GM21515 (cell line): Measurements from ENCODE around the gene LRRC14B.
"Not testable (repeated sequence)": the region's sequence is repeated elsewhere in the genome, so short reads cannot be mapped to it uniquely, and the experiment has no call there.

Experiments used
- ATAC-seq: cut with Tn5 transposase; IDR thresholded peaks from one replicate; pipeline ENCODE4 v1.9.1; 2021; ENCODE audit not compliant: unreplicated experiment

LRRC14B gene

DNA sequence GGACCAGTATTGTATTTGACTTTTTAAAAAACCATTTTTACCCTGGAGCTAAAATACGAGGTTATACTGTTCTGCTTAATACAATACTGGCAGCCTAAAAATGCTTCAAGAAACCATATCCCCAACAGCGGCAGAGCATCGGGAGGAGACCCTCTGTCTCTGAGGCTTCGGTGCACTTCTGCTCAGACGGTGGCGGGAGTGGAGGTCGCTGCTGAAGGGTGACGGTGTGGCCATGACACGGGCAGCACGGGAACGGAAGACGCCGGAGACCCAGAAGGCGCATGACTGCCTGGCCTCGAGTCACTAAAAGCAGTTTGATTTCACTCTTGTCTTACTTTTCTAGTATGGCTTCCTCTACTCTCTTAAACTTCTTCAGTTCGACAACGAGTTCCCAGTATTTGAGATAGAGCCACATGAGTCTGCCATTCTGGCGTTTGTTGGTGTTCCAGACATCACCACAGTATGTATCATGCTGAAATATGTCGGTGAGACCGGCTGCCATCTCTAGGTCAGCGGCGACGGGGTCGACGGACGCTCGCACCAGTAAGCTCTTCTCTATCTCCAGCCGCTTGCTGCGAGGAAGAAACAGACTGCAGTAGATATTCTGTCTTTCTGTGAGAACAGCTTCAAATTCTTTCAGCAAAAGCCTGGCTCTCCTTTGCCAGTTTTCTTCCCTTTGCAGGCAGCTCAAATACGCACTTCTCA lies 13.8 kb downstream of the LRRC14B start:
- no peak for ATAC-seq

- ATAC-seq = no peak
Measured at GRCh38 chr5:206406-206805, 15.1 kb downstream of the LRRC14B start.

DNA sequence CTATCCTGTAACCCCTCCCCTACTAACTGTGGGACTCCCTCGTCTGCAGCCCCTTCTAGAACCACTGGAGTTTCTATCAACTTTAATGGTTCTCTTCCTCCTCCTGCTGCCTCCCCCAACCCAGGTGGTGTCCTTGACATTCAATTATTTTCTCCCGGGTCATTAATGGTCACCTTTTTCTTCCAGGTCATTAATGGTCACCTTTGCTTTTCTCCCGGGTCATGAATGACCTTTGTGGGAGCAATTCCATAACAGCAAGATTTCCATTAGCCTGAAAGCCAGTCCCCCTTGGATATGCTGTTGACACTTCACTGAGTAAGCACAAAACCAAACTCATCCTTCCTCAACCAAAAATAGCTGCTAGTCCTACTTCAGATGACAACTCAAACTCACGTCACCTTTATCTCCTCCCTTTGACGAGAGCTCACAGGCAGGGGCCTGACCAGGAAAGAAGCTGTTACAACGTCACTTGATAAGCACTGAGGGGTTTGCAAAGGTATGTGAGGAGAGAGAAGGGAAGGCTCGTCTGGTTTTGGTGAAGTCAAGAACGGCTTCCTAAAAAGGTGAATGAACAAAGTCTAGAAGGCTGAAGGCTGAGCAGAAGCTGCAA lies 15.7 kb downstream of the LRRC14B start:
- ATAC-seq = no peak

DNA sequence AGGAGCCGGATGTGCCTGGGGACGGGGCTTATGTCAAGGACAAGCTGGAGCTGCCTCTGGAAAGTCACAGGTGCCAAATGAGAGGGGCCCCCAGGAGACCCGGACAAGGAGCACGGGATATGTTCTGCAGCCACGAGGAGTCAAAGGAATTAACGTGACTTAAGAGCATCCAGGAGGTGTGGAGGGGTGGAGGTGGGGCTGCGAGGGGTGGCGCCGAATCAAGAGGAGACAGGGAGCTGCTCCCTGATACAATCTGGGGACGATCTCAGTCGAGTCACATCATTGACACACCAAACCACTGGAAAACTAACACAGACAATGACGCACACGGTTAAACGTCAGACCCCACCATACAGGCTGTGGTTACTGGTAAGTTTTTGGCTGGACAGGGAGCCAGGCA lies 16.3 kb downstream of the LRRC14B start:
- no peak for ATAC-seq

DNA sequence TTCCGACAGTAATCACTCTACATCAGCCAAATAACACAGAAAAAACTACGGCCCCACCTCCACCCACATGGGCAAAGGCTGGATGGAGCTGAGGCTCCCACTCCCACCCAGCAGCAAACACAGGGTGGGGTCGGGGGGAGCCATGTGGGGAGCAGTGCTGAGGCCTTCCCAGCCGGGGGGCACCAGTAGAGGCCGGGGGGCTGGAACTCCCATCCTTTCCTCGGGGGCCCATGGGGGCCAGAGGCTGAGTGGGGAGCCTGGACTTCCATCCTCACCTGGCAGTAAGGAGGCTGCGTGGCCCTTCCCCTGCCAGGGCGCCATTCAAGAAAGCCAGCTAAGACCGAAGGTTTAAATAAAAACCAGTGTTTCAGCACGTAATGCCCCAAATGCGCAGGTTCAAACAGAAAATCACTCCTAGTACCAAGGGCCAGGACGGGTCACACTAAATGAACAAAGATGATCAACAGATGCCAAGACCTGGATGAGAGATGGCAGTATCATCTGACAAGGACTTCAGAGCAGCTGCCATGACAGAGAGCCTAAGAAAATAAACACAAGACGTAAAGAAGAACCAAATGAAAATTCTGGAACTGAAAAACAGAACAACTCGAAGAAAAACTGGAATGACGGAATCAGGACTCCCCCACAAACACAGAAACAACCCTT lies 17.3 kb downstream of the LRRC14B start:
- no peak for ATAC-seq

DNA sequence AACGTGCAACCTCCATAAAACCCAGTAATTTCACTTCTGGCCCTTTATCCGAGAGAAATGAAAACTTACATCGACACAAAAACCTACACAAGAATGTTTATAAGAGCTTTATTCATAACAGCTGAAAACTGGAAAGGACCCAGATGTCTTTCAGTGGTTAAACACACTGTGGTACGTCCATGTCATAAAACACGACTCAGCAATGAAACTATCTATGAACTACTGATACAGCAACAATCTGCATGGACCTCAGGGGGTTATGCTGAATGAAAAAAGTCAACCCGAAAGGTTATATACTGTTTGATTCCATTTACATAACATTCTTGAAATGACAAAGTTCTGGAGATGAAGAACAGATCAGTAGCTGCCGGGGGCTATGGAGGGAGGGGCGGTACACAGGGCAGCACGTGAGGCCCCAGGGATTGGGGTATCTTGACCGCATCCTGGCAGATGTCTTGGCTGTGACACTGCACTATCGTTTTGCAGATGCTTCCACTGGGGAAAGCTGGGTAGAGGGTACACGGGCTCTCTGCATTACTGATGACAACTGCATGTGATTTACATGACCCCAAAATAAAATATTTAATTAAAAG lies 22.6 kb downstream of the LRRC14B start:
- ATAC-seq = no peak

GRCh38 chr5:215256-215655 lies 24.0 kb downstream of the LRRC14B start:
- ATAC-seq = not testable (repeated sequence)

GRCh38 chr5:216076-216475 lies 24.8 kb downstream of the LRRC14B start:
- not testable (repeated sequence) for ATAC-seq

DNA sequence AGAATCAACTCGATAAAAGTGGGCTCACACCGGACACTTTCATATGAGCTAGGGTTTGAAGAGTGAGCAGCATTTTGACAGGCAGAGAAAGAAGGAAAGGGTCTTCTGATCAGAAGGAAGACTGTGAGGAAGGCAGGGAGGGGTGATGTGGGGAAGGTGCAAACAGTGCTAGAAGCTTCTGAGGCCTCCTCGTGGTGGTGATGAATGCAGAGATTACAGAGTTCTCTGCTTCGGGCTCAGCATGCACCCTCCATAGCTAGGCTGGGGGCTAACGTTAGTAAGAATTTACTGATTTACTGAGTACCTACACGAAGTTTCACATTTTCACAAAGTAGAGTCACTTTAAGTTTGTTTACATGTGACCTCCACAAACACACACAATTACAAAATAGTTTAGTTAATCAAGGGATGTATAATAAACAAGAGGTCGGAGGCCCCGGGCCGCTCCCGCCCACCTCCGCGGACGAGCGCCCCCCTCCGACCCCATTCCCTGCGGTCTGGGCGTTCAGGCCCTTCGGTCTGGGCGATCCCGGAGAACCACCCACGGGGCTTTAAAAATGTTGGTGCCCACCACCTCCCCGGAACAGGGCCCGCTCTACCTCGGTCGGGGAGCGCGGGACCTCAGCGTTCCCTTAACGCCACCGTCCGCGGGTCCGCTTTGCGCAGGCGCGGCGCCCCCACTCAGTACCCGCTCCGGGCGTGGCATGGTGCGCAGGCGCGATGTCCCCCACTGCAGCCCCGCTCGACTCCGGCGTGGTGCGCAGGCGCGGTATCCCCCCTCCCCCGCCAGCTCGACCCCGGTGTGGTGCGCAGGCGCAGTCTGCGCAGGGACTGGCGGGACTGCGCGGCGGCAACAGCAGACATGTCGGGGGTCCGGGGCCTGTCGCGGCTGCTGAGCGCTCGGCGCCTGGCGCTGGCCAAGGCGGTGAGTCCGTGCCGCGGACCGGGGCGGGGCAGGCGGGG lies 26.5 kb downstream of the LRRC14B start, which contains the start of the genes CCDC127 and SDHA:
TSS of gene CCDC127 (minus strand) at position 660 of the 963 bp plus-strand sequence. CDS start 1,304 bp downstream, outside the sequence.
TSS of gene SDHA (plus strand) at position 827 of the 963 bp plus-strand sequence. CDS start at position 863, 36 bp downstream.
- peak; percentile 72 for ATAC-seq

- ATAC-seq = peak; percentile 25
Measured at GRCh38 chr5:218457-219291, 27.4 kb downstream of the LRRC14B start.

DNA sequence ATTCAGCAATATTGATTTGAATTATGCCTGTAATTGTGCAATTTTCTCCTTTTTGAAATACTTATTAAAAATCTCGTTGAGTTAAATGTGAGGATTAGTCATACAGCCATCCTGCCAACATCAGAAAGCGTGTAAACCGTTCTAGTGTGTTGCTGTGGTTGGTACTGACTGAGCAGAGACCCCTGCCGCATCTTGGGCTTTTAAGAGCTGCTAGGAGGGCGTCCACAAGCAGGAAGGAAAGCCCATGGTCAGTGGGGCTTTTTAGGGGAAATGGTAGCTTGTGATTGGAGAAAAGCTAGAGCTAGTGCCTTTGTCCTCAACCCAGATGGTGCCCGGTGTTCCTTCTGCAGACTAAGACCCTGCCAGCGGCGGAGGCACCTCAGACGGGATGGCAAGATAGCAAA lies 28.2 kb downstream of the LRRC14B start:
- no peak for ATAC-seq

DNA sequence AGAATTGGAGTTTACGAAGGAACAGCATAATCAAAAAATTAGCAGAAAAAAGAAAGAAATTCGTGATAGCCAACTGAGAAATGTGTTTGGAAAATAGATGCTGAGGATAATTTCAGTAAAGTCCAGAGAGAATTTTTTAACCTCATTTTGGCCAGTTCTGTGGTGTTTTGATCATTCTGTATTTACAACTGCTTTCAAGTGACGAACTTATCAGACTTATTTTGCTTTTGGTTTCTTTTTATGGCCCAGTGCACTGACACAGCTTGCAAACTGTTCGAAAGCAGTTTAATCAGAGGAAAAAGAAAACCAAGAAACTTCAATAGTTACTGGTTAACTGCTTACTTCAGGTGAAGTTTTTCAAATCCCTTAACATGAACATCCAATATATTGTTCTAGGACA lies 28.7 kb downstream of the LRRC14B start:
- peak; percentile 30 for ATAC-seq

GRCh38 chr5:222951-223715 lies 31.8 kb downstream of the LRRC14B start:
- ATAC-seq = not testable (repeated sequence)

GRCh38 chr5:223791-224190 lies 32.5 kb downstream of the LRRC14B start:
- no peak for ATAC-seq

DNA sequence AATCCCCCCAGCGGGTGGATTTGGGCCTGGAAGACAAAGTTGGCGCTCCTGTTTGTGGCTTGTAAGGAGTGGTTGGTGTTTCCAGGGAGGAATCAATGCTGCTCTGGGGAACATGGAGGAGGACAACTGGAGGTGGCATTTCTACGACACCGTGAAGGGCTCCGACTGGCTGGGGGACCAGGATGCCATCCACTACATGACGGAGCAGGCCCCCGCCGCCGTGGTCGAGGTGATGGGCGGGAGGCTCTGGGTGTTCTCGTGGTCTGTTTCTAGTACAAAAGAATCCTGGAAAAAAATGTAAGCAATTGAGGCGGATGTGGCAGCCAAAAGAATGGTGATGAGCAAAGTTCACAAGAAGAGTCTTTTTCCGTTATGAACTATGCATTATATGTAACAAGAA lies 34.0 kb downstream of the LRRC14B start:
- no peak for ATAC-seq

DNA sequence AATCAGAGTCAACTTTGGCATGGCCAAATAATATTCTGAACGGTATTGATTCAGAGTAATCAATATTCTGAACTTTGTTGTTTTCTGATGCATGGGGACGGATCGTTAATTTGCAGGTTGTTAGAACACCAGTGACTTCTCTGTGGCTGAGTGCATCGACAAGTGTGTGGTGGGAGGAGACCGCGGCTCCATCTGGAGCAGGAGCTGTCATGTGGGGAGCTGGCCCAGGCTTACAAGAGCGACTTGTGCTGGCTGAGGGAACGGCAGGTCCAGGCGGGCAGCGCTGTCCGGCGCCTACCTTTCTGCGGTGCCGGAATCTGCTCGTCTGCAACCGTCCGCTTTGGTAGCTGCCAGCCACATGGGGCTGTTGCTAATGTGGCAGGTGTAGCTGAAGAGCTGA lies 36.1 kb downstream of the LRRC14B start:
- not testable (repeated sequence) for ATAC-seq

DNA sequence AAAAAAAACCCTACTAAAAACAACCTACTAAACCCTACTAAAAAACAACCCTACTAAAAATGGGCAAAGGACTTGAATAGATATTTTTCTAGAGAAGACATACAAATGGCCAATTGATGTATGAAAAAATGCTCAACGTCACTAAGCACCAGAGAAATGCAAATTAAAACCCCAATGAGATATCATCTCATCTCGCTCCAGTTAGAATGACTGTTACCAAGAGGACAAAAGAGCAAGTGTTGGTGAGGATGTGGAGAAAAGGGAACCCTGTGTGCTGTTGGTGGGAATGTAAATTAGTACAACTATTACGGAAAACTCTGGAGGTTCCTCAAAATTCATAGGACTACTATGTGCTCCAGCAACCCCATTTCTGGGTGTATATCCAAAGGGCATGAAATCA lies 37.6 kb downstream of the LRRC14B start:
- no peak for ATAC-seq

DNA sequence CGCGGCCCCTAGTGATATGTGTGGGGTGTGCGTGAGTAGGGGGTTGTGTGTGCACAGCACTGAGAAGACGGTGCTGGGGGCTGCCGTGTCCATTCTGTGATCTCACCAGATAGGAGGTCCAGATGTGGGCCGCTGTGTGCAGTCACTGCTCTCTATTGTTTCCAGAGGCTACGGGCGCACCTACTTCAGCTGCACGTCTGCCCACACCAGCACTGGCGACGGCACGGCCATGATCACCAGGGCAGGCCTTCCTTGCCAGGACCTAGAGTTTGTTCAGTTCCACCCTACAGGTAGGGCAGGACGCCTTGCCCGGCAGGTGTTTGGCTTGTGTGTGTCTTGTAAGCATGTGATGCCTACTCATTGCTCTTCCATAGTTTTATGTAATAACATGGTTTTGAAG lies 39.4 kb downstream of the LRRC14B start:
- ATAC-seq = no peak

GRCh38 chr5:231661-232060 lies 40.4 kb downstream of the LRRC14B start:
- no peak for ATAC-seq
